GM19351 (cell line): ENCODE data around the gene RPRD2.
A peak's percentile ranks its signal among the peaks of the same experiment; 100 is the strongest.
"Not testable (repeated sequence)": the region's sequence is repeated elsewhere in the genome, so short reads cannot be mapped to it uniquely, and the experiment has no call there.

Experiments
- ATAC-seq: cut with Tn5 transposase; IDR thresholded peaks from one replicate; pipeline ENCODE4 v1.9.1; 2021; ENCODE audit warnings: mild to moderate bottlenecking, moderate library complexity; ENCODE audit not compliant: unreplicated experiment

RPRD2 gene

DNA sequence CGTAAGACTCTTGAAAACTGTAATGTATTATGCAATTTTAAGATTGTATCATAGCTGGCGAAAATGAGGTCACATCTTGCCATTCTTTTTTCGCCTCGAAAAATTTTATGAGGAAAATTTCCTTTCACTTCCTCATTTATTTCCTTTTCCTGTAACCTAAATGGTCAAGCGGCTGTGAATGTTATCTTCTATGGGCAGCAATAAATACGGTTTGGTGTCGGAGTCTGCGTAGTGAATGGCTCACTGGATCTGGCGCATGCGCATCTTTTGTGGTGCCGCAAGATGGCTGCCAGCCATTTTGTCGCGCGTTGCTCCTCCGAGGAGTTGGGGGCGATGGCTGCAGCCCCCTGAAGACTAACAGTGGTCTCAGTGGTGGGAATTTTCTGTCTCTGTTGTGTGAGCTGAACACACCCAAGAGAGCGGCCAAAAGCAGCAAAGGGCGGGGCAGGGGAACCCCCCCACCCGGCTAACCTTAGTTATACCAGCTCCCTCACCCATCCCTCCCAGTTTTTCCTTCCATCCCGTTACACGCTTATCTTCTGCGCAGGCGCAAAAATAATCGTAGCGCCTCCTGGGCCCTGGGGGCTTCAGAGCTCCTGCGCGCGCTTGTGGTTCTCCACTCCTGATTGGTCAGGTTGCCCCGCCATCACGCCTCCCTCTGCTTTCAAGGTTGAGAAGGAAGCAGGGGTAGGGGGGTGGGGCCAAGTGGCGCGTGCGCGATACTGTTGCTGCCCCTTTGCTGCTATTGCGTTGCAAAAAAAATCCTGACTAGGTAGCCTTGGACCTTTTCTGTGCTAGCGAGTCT is at the start of gene RPRD2:
RPRD2 (plus strand) TSS at position 722 of the 805 bp plus-strand sequence. CDS start 568 bp downstream, outside the sequence.
- peak; percentile 78 for ATAC-seq

DNA sequence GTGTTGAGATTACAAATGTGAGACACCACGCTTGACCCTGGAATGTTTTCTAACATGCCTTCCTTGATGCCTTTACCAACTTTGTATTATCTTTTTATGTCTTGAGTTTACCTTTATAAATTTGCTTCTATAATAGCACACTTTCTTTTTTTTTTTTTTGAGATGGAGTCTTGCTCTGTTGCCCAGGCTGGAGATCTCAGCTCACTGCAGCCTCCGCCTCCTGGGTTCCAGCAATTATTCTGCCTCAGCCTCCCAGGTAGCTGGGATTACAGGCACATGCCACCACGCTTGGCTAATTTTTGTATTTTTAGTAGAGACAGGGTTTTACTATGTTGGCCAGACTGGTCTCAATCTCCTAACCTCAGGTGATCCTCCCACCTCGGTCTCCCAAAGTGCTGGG is 49.3 kb upstream of the RPRD2 start:
- not testable (repeated sequence) for ATAC-seq

DNA sequence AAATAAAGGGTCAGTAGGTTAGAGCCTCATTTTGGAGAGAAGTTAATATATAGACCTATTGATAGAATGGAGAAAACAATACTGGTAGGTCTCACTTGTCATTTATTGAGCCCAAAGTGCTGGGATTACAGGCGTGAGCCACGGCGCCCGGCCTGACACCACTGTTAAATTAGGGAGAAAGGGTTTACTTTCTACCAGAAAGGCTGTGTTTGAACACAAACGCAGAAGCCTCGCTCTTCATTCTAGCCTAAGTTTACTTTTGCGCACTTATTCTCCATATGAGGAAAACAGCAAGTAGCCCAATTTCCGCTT is 43.3 kb upstream of the RPRD2 start:
- no peak for ATAC-seq

DNA sequence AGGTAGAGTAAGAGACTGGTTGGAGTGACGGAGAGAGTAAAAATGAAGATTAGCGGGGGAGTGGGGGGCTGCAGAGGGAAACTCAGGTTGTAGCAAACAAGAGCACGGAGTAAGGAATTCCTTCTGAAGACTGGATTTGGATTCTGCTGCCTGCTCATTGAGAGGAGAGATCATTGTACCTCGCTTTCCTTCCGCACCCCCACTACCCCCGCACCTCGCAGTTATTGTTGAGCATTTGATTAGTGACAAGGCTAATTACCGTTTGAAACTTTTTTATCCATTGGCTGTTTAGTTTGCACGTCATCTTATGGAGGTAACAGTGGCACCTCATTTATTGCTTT is 42.2 kb upstream of the RPRD2 start:
- no peak for ATAC-seq

DNA sequence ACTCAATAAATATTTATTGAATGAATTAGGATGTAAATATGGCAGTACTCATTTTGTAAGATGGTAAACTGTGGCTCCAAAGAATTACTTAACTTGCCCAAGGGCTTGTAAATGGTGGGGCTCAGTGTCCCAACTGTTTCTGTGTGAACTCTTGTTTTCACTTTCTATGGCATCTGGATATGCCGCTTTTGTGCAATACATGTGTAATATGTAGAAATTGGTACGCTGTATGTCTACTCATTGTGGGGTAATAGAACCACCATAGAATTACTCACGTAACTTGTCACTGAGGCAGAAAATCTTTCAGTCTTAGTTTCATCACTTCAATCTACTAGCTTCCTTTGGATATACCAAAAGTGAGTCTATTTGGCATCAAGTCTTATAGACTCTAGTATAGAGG is 41.6 kb upstream of the RPRD2 start:
- no peak for ATAC-seq

DNA sequence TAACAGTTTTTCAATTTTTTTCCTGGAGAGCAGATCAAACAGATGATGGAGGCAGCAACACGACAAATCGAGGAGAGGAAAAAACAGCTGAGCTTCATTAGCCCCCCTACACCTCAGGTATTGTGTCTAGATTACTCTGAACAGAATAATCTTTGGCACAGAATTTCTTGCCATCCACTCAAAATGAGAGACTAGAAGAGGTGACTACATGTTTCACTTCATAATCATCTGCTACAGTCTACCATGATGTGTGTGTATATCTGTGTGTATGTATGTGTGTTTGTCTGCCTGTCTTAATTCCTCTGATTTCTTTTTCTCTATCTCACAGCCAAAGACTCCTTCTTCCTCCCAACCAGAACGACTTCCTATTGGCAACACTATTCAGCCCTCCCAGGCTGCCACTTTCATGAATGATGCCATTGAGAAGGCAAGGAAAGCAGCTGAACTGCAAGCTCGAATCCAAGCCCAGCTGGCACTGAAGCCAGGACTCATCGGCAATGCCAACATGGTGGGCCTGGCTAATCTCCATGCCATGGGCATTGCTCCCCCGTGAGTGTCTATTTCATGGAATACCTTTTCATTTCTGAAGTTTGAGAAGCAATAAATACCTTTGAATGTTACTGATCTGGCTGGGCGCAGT is 31.2 kb upstream of the RPRD2 start:
- no peak for ATAC-seq

DNA sequence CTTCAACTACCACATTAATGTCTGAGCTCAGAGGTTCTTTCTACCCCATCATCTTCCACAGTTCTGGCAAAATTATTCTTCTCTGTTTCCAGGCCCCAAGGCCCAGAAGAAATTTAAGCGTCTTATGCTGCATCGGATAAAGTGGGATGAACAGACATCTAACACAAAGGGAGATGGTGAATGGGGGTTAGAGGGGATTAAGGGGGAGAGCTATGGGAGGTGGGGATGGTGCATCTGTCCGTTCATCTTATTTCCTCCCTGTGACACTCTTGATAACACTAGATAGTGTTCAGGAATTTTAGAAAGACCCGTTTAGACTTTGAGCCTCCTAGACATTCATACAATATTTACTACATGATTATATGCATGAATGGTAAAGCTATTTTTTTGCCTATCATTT is 17.6 kb upstream of the RPRD2 start:
- ATAC-seq, result no peak

DNA sequence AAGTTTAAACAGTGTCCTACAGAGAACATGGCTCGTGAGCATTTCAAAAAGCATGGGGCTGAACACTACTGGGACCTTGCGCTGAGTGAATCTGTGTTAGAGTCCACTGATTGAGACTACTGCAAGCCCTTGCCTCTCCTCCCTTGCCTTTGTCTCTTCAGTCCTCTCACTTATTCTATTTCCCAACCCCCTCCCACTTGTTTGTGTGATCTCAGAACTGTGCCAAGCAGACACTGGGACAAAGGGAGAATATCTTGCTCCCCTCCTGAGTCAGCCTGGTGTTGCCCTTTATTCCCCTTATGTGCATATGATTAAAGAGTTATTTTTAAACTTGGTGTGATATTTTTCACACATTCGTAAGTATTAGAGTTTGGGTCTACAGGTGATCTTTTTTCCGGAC is 11.1 kb upstream of the RPRD2 start:
- ATAC-seq, result no peak

DNA sequence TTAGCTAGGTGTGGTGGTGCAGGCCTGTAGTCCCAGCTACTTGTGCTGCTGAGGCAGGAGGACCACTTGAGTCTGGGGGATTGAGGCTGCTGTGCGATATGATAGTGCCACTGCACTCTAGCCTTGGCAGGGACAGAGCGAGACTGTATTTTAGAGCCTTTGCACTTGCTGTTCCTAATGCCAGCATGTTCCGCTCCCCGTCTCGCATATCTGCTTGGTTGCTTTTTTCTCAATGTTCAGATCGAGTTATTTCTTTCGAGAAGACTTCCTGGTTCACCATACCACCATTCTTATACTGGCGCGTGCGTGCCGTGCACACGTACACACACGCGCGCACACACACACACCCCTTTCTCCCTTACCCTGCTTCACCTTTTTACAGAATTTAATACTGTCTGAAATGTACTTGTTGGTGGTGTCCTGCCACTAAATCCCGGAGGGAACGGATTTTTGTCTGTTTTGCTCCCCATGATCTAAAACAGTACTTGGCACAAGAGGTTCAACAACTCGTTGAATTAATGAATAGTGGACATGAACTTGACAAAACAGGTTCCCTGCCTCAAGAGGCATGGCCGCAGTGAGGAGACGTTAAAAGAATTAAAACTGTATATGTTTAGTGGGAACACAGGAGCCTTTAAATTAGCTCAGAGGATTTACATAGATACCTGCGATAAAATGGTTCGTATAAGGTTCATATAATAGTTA is 1.1 kb upstream of the RPRD2 start:
- no peak for ATAC-seq

DNA sequence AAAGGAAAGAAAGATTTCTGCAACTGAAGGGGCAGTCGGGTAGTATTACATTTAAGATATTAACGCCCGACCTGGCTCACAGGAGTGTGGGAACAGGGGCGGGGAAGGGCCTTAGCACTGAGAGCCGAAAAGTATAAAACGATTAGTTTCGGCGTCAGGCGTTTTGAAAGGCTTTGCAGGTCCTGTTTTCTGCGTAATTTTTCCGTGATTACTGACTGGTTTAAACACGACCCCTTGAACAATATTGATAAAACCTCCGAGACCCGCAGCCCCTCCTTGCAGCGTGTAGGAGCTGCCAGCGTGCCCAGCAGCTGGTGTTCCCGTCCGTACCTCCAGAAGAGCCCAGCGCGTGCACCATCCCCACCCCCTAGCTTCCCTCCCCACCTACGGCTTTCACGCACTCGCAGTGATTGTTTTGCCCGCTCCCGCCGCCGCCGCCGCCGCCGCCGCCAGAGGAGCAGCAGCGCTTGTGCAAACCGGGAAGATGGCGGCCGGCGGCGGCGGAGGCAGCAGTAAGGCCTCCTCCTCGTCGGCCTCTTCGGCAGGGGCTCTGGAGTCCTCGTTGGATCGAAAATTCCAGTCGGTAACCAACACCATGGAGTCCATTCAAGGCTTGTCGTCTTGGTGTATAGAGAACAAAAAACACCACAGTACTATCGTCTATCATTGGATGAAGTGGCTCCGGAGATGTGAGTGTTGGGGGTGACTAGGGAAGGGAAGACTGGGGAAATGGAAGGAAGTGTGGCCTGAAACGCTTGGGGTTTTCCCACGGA is 470 bp downstream of the RPRD2 start:
- ATAC-seq, result no peak

DNA sequence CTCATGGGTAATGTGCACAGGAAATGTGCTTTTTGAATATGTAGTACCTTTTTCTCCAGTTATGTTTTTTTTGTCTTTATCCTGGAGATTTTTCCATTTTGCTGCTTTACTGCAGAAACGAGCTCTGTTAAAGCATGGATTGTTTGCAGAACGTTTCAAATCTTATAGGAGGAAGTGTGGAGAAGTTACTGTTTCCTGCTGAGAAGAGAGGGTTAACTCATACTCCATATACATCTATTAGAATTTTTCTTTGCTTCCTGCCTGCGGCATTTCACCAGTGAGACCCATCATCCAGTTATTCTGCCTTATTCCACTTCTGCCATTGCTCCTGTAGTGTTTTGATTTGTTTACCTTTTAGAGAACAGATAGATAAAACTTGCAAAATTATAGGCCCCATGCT is 2.0 kb downstream of the RPRD2 start:
- no peak for ATAC-seq

DNA sequence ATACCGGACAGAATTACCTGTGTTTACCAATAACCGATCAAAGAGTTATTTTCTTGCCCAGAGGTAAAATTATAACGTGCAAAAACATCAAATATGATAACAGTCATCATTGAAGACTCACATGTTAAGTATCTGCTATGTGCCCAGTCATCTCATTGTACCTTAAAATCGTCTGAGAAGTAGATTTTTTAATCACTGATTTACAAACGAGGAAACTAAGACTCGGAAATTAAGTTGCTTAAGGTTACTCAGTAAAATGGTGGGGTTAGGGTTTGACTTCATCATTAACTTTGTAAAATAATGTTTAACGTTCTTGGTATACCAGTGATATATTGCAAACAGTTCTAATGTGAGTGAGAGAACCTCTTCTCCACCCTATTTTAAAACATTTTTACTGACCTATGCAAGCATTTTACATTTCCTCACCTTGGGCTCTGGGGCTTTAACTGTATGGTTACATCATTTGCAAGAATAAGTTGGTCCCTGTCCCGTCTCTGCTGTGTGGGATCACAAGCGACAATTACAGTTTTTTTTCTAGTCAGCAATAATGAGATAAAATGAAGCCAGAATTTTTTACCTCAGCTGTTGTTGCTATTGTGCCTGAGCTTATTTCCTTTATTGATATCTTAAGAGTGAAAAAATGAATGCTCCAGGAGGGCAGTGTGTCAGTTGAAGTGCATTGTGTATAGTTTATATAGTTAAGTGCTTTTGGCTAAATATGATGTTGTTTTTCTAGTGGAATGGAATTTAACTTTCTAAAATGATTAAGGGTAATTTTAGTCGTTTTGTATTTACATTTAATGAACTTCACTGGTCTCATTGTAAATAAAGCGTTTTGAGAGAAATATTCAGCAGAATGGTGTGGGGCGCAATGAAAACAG is 2.7 kb downstream of the RPRD2 start:
- no peak for ATAC-seq

DNA sequence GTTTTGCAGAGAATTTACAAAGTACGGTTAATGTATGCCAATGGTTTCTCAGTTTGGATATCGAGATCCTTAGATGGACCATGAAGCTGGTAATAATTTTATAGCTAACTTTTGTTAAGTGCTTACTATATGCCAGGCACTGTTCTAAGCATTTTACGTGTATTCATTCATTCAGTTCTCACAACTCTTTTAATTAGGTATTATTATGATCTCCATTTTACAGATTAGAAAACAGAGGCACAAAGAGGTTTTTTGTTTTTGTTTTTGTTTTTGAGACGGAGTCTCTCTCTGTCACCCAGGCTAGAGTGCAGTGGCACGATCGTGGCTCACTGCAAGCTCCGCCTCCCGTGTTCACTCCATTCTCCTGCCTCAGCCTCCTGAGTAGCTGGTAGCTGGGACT is 7.2 kb downstream of the RPRD2 start:
- no peak for ATAC-seq

DNA sequence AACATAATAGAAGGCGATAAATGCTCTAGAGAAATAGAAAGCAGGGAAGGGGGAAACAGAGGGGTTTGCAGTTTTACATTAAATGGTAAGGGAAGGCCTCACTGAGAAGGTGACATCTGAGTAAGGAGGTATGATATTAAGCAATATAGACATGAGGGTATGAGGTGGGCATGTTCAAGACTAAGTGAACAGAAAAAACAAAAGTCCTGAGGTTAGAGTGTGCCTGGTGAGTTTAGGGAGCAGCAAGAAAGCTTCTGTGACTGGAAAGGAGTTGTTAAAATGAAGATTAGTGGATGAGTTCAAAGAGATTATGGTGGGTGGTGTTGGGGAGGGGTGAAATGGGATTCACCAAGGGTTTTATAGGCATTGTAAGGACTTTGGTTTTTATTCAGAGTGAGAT is 8.6 kb downstream of the RPRD2 start:
- ATAC-seq, result no peak

DNA sequence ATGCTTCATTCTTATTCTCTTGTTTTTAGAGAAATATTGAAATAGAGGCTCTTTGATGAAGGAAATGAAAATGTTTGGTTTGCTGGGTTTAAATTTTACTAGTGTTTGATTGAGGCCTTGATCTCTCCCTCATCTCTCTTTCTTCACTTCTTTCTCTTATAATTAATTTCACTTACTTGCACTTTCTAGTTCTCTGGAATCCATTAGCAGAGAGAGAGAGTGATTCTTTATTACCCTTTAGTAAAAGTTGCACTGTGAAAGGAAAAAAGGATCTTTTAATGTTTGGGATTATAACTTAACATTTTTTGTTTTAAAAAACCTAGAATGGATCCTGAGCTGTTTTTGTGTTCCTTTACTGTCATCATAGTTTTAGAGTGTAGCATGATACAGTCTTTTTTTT is 12.2 kb downstream of the RPRD2 start:
- ATAC-seq, result no peak

DNA sequence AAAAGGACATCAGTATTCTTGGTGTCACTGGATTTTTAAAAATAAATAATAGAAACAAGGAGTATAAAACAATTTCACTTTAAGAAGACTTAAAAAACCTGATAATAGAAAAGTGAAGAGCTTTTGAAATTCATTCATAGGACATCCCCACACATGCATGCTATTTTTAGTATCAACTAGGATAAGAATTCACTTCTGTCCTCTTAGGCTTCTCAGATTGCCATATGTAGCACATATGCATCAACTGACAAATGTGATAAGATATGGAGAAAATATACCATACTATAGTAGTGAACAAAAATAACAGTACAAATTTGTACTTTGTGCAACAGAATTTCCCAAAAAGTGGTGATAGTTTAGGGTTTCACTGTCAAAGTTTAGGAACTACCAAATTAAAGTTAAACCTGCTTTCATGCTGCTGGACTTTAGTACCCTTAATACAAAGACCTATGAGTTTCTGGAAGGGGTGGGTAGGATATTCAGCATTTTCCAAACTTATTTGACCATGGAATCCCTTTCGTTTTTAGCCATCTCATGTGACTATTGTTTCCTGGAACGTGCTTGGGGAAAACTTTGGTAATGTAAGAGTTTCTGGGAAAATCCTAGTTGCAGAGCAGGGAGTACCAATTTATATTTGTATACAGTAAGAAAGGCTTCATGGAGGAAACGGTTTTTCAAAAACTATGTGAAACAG is 19.8 kb downstream of the RPRD2 start:
- no peak for ATAC-seq

DNA sequence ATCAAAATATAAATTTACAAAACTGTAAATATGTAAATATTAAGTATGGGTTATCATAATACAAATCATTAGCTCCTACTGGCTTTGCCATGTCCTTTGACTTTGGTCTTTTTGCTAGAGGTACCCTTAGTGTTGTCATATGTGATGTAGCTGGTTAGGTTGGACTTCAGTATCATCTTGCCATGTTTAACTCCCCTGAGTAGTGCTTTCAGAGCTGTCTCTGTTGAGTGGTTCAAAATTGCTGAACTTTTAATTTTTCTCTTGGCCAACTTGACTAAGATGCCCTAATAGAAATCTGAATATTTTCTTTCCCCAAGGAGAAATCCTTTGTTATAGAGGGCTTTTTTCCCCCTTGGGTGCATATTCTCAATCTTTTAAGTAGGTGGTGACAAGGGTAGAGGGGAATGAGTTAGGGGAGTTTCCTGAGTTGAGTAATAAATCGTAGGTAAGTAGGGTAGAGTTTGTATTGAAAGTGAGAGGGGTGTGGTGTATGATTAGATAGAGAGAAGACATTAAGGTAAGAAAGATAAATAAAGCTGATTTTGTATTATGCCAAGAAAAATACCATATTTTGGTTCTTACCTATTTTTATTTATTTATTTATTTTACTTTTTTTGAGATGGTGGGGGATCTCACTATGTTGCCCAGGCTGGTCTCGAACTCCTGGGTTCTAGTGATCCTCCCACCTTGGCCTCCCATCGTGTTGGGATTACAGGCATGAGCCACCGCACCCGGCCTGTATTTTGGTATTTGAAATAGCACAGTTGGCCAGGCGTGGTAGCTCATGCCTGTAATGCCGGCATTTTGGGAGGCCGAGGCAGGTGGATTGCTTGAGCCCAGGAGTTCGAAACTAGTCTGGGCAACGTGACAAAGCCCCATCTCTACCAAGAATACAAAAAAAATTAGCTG is 21.8 kb downstream of the RPRD2 start:
- no peak for ATAC-seq

DNA sequence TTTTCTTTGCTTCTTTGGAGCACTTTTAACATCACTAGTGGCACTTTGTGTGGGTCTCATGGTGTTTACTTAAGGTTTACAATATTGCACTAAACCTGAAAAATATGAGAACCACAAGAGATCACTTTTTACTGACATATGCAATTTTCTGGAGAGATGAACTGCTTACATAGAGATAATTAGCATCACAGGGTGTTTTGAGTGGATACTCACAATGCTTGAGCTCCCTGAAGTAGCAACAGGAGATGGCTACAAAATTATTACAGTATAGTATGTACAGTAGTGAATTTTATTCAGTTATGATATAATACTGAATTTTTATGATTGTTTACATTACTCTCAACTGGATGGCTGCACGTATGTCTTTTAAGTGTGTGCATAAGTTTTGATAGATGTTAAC is 22.6 kb downstream of the RPRD2 start:
- ATAC-seq, result no peak

DNA sequence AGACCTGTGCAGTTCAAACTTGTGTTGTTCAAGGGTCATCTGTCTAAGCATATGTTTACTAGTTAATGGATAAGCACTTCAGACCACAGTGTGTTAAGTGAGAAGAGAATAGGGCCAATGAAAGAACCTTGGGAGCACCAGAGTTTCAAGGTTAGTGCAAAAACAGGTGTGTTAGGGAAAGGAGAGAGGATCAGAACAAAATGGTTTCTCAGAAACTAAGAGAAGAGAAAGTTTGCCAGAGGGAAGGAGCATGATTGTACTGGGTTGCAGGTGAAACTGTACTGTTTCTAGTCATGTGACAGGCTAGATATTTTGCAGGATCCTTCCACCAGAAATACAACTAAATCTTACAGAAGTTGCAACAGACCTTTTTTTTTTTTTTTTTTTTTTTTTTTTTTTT is 23.3 kb downstream of the RPRD2 start:
- ATAC-seq, result no peak
